GM06990 (cell line): Measurements from ENCODE around the gene PDZK1.

ENCODE experiments used
- DNase-seq: peaks from one replicate; pipeline ENCODE4 v3.0.0-alpha.2; 2011; ENCODE audit not compliant: insufficient read length; ENCODE audit errors: extremely low read depth
- H3K27me3 ChIP-seq: replicated peaks from 2 replicates; pipeline ENCODE4 v1.6.0; 2011; ENCODE audit warnings: low read length; ENCODE audit not compliant: control insufficient read depth, insufficient read depth
- H3K36me3 ChIP-seq: 2 replicates; pipeline ENCODE4 v1.5.1; 2011; ENCODE audit warnings: low read length; ENCODE audit not compliant: control insufficient read depth, insufficient read depth
- H3K4me3 ChIP-seq: replicated peaks from 2 replicates; pipeline ENCODE4 v1.5.1; 2011; ENCODE audit warnings: low read depth, mild to moderate bottlenecking, control low read depth, low read length
- TF ChIP-seq, protein P1 (sequence below): IDR thresholded peaks from 2 replicates; pipeline ENCODE4 v1.5.1; 2011; ENCODE audit warnings: low read length, control low read depth, mild to moderate bottlenecking, inconsistent platforms; ENCODE audit not compliant: insufficient read depth, poor library complexity, severe bottlenecking

PDZK1 gene

DNA sequence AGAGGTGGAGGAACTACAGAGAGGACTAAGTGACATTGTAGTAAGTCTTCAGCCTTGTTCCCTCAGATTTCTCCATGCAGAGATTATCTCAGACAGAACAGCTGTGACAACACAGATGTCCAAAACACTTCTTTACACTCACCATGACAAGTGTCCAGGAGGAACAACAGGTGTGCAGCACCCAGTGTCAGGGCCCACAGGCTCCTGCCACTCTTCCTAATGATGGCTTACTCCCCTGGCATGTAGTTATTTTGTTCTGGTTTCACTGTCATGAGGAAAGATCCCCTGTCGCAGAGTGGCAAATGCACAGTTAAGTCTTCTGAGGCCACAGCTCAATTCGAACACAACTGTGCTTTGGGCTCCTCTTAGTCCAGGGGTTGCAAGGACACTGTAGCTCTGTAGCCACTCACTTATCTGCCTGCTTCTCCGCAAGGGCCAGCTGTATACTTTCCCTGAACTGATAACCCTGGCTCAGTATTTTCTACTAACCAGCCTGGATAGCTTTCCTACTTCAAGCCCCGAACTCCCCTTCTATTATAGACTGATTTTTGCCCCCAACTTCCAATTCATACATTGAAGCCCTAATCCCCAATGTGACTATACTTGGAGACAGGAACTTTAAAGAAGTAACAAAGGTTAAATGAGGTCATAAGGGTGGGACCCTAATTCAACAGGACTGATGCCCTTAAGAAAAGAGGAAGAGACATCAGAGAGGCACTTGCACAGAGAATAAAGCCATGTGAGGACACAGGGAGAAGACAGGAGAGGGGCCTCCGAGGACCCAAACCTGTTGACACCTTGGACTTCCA lies 11.1 kb downstream of the PDZK1 start:
- TF ChIP-seq, protein P1, sequence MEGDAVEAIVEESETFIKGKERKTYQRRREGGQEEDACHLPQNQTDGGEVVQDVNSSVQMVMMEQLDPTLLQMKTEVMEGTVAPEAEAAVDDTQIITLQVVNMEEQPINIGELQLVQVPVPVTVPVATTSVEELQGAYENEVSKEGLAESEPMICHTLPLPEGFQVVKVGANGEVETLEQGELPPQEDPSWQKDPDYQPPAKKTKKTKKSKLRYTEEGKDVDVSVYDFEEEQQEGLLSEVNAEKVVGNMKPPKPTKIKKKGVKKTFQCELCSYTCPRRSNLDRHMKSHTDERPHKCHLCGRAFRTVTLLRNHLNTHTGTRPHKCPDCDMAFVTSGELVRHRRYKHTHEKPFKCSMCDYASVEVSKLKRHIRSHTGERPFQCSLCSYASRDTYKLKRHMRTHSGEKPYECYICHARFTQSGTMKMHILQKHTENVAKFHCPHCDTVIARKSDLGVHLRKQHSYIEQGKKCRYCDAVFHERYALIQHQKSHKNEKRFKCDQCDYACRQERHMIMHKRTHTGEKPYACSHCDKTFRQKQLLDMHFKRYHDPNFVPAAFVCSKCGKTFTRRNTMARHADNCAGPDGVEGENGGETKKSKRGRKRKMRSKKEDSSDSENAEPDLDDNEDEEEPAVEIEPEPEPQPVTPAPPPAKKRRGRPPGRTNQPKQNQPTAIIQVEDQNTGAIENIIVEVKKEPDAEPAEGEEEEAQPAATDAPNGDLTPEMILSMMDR, result no peak
- no peak for DNase-seq

DNA sequence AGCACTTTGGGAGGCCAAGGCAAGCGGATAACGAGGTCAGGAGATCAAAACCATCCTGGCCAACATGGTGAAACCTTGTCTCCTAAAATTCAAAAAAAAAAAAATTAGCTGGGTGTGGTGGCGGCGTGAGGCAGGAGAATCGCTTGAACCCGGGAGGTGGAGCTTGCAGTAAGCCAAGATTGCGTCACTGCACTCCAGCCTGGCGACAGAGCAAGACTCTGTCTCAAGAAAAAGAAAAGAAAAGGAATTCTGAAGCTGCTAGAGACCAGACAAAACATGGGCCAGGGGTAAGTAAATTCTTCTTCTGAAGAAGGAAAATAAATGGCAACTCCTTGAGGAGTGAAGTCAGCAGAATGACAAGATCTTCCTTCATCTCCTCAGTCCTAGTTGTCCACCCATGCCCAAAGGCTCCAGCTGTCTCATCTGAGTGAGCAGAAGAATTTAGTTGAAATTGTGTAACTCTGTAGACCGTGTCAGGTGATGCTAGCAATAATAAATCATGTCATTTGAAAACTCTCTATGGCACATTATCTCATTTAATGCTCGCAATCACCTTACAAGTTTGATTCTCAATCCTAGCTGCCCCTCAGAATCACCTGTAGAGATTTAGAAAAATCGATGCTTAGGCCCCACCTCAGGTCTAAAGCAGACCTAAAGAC lies 14.3 kb downstream of the PDZK1 start:
- no peak for DNase-seq
- Histone ChIP-seq H3K27me3 (no peaks in the 10 kb centered on the region), H3K4me3 (no peak overlapping the region), H3K36me3 (no peaks in the 10 kb centered on the region)
- TF ChIP-seq, protein P1, result no peak

More for the DNA sequence above, 11.1 kb downstream of the PDZK1 start:
- H3K27me3 ChIP-seq, result no peaks in the 10 kb centered on the region
- H3K36me3 ChIP-seq, result no peaks in the 10 kb centered on the region
- H3K4me3 ChIP-seq, result no peak overlapping the region

DNA sequence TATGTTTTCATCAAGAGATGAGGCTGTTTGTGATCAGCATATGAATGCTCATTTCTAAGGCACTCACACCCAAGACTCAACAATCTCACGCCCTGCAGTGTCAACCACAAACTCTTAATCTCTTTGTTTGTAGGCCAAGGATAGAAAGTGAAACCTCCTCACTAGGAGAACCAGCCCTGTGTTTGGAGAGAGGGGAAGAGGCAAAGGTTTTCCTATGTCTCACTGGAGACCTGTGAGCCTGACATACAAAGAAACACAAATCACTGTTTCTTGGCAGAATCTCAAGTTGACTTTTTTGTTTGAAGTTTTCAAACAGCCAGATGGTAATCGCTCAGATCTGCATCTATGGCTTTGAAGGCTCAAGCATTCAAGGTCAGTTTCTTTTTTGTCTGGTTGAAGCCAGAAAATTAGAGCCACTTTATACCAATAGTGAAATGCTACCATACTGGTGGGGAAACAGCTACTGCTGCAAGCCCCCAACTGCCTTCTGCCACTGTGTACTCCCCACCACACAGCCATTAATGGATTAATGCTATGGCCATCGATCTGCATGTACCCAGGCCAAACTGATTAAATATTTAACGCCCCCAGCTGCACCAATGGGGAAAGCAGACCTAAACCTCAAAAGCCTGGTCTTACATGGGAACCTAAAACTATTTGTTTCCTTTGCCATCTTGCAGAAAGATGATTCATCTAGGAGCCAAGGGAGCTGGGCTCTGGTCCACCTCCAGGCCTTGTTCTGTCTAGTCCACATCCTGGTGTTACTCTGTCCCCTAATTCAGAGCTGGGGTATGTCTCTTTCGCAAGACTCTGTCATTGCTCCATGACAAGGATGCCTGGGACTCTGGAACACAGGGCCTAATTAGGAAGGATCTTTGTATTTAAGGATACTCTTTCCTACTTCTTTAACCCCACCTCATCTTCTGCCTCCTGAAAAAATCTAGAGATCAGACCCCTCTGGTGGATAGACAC lies 16.3 kb downstream of the PDZK1 start:
- TF ChIP-seq, protein P1, result no peak
- H3K4me3 ChIP-seq, result no peak overlapping the region

DNA sequence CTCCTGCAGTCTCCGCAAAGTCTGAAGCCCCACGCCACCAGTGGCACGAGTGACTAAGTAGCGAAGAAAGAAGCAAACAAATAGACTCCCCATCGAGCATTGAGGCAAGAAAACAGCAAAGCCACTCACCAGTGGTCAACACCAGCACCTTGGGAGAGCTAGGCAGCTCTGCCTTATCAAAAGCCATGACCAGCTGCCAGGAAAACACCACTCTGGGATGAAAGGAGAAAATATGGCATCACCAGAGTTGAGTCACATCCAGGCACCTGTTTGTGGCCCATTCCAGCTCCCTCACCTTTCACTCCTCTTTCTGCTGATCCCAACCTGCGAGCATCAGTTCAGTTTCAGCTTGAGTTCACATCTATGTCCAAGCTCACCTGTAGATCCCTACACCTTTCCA lies 17.2 kb downstream of the PDZK1 start:
- Histone ChIP-seq H3K36me3 (no peaks in the 10 kb centered on the region), H3K27me3 (no peaks in the 10 kb centered on the region), H3K4me3 (no peak overlapping the region)
- DNase-seq, result no peak
- TF ChIP-seq, protein P1, result no peak

More for the DNA sequence above, 16.3 kb downstream of the PDZK1 start:
- Histone ChIP-seq H3K27me3 (no peaks in the 10 kb centered on the region), H3K36me3 (no peaks in the 10 kb centered on the region)
- peak; percentile 25 for DNase-seq

DNA sequence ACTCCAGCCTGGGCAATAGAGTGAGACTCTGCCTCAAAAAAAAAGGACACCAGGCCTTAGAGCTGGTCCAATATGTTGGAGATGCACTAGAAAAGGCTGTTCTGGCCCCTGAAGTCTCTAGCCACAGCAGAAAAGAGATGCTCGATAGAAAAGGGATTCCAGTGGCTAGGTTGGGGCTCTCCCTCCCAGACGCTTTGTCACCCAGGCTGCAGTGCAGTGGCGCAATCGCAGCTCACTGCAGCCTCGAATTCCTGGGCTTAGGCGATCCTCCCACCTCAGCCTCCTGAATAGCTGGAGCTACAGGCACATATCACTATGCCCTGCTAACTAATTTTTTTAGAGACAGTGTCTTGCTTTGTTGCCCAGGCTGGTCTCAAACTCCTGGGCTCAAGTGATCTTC lies 18.2 kb downstream of the PDZK1 start:
- Histone ChIP-seq H3K36me3 (no peaks in the 10 kb centered on the region), H3K27me3 (no peaks in the 10 kb centered on the region), H3K4me3 (no peak overlapping the region)
- DNase-seq, result no peak
- TF ChIP-seq, protein P1, result no peak
